Measurements from ENCODE around the gene FBXO3.

- TF ChIP-seq ELF4 (IDR thresholded peaks at IDR 0.05) (no peak), FOXM1 (IDR thresholded peaks at IDR 0.05; ENCODE audit: borderline replicate concordance) (no peak), SUZ12 (IDR thresholded peaks at IDR 0.05) (no peak), BHLHE40 (IDR thresholded peaks at IDR 0.05; ENCODE audit: borderline replicate concordance) (no peak), LEF1 (IDR thresholded peaks at IDR 0.05; ENCODE audit: borderline replicate concordance) (no peak), TARDBP (IDR thresholded peaks at IDR 0.05) (no peak), NFRKB (IDR thresholded peaks at IDR 0.05) (no peak), SP1 (IDR thresholded peaks at IDR 0.05) (no peak), ZNF384 (IDR thresholded peaks at IDR 0.05) (no peak), FOXK2 (IDR thresholded peaks at IDR 0.05) (no peak)
Measured at GRCh38 chr11:33808228-33808828, 34.0 kb upstream of the FBXO3 start.
